Stimulated activated naive CD8-positive, alpha-beta T cell treated with anti-CD3 and anti-CD28 coated beads, Interleukin-15, Interleukin-2, amounts not matched to agents 100 U/mL and 50 U/mL, for 24 hours (primary cell): ENCODE measurements around the gene LSM3.

Source experiments
- ATAC-seq: fragments of 150-1000 bp; cut with Tn5 transposase; one replicate; pipeline ENCODE4 v1.10.0; 2021
- DNase-seq: peaks from one replicate; pipeline ENCODE4 v3.0.0; 2021

LSM3 gene

DNA sequence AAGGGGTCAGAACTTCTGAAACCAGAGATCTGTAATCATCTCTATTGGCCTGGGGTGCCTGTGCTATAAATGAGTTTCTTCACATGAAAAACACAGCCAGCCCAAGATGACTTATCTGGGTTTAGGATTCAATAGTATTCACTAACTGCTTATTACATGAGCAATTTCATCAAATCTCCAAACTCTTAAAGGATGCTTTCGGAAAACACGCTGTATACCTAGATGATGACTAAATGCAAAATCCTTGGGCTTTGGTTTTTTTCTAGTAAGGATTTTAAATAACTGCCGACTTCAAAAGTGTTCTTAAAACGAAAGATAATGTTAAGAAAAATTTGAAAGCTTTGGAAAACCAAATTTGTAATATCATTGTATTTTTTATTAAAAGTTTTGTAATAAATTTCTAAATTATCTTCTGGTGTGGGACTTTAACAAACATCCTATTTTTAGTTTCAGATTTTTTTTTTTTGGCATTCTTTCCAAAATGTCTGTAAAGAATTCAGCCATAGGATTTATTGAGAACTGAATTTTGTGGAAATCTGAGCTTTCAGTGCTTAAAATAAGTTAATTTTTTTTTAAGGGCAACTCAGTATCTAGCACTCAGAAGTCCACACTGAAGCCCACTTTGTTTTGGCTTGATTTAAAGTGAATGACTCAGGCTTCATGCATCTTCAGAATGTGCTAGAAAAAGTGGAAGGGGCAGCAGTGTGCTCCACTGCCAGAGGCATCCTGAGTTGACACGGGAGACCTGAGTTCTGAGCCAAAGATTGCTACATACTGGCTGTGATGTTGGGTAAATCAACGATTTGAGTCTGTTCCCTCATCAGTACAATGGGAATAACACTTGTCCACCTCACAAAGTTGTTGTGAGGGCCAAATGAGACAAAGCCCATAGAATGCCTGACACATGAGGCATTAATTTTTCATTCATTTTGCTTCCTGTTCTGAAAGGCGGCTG, 35.1 kb upstream of the LSM3 start:
- DNase-seq (no peak), ATAC-seq (no peak)

DNA sequence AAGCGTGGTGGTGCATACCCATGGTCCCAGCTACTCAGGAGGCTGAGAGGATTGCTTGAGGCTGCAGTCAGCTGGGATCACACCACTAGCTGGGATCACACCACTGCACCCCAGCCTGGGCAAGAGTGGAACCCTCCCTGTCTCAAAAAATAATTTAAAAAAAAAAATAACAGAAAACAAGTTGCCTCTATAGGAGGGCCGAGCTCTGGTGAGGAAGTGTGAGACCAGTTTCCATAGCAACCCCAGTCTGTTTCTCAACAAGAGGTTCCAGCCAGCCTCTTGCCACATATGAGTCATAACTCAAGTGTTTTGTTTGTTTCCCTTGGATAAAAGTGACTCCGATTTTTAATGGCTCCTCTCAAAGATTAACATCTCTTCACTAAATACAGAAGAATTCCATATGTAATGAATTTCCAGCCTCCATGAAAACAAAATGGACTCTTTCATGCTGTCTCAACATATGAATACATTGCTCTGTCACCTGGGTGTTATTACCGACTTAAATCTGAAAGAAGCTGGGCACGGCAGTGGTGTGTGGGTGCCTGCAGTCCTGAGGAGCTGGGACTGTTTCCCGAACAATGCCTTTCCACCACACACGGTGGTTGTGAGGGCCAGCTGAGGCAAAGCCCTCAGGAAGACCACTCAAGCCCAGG, 34.1 kb upstream of the LSM3 start:
- DNase-seq (peak; percentile 54), ATAC-seq (peak; percentile 85)

GRCh38 chr3:14145236-14145635, 33.4 kb upstream of the LSM3 start:
- no peak for ATAC-seq
- no peak for DNase-seq

- no peak for ATAC-seq
- DNase-seq: no peak
Observed at GRCh38 chr3:14145670-14146380, 32.8 kb upstream of the LSM3 start.

- DNase-seq (no peak), ATAC-seq (no peak)
Observed at GRCh38 chr3:14146381-14147065, 32.1 kb upstream of the LSM3 start.

- no peak for ATAC-seq
Observed at GRCh38 chr3:14147066-14147435, 31.6 kb upstream of the LSM3 start.

DNA sequence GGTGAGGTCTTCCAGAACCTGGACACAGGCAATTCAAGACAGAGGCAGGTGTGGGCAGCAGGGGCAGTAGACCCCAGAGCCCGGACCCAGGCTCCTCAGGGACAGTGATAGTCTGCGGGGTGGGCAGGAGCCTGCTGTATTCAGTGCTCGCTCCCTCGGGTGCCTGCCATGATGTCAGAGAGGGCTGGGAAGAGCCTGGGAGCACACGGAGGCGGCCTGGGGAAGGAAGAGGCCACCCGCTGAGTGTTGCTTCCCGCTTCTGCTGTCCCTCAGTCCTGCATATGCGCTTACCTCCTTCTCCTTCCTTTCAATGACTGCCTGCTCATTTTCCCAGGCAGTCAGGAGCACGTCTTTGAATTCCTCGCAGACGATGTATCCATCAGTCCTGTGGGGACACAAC, 31.0 kb upstream of the LSM3 start:
- DNase-seq (no peak), ATAC-seq (no peak)

More at GRCh38 chr3:14147066-14147435, 31.6 kb upstream of the LSM3 start:
- DNase-seq: no peak

DNA sequence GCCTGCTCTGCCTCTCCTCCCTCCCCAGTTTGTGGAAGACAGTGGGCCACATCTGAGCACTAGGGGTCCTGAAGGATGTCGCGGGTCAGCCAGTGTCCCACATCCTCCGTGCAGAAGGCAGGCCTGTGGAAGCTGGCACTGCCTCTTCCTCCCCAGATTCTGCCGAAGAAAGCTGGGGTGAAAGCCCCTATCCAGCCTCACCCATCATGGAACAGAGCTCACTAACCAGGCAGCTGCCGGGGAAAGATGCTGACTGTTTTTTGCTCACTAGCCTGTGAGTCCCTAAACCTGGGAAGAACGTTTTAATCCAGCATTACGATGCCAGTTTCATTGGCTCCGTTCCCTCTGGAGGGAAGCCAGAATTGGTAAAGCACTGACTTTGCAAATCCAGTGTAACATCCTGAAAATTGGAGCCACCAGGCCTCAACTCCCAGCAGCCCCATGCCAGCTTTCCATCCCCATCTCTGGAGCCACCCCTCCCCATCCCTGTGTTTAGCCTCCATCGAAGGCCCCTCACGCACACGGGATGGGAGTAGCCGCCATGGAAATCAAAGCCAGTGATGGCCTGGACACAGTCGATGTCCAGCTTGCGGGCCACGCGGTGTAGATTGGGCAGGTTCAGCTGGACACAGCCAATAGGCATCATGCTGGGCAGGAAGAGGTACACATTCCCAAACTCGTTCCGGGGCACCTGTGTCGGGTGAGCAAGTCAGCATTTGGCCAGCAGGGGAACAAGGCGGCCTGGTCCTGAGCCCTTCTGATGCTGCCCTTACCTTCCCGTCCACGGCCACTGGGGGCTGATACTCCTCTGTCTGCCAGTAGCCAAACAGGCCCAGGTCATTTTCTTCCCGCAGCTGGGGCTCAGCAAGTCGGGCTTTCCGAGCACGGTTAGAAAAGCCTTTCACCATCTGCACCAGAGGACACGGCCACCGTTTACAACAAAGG, 30.3 kb upstream of the LSM3 start:
- no peak for DNase-seq
- ATAC-seq: no peak

- ATAC-seq: no peak
- DNase-seq: no peak
Observed at GRCh38 chr3:14150078-14150477, 28.5 kb upstream of the LSM3 start.

GRCh38 chr3:14150491-14151230, 28.0 kb upstream of the LSM3 start:
- no peak for ATAC-seq
- no peak for DNase-seq

- ATAC-seq (no peak), DNase-seq (no peak)
Observed at GRCh38 chr3:14151471-14152083, 27.0 kb upstream of the LSM3 start.

- no peak for ATAC-seq
- no peak for DNase-seq
Observed at GRCh38 chr3:14152233-14152962, 26.2 kb upstream of the LSM3 start.

DNA sequence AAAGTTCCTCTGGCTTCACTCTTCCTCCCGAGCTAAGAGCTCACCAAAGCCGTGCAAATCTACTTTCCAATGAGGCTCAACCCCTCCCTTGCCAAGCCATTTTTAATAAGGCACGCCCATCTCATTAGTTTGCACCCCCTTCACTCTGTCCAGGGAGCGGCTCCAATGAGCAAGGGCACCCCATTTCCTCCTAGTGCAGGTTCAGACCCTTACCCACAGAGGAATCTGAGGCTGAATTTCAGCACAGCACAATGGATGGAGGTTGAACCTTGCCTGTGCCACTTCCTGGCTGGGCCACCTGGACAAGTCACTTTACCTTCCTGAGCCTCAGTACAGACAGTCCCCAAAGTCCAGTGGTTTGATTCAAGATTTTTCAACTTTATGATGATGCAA, 25.7 kb upstream of the LSM3 start:
- no peak for ATAC-seq

DNA sequence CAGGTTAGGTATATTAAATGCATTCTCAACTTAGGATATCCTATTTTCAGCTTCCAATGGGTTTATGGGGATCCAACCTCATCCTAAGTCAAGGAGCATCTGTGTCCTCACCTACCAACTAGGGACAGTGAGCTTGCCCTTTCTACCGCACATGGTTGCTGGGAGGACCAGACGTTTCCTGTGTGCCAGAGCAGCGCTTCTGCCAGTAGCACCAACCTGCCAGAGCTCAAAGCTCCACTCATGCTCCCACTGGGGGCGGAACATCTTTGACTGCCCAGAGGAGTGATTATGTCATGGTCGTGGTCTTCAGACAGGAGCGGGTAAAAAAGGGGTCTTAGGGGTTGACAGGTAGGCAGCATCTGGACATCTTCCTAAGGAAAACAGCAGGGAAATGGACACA, 25.0 kb upstream of the LSM3 start:
- DNase-seq: no peak
- no peak for ATAC-seq

More for the DNA sequence above, 25.7 kb upstream of the LSM3 start:
- DNase-seq: no peak

DNA sequence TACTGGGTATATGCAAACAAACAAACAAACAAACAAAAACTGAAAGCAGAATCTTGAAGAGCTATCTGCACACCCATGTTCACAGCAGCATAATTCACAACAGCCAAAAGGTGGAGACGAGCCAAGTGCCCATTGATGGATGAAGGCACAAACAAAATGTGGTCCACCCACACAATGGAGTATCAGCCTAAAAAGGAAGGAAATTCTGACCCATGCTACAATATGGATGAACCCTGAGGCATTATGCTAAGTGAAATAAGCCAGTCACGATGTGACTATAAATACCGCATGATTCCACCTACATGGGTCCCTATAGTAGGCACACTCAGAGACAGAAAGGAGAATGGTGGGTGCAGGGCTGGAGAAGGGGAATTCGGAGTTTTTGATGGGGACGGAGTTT, 24.3 kb upstream of the LSM3 start:
- no peak for DNase-seq
- no peak for ATAC-seq

GRCh38 chr3:14154895-14155440, 23.6 kb upstream of the LSM3 start:
- DNase-seq (no peak), ATAC-seq (no peak)

DNA sequence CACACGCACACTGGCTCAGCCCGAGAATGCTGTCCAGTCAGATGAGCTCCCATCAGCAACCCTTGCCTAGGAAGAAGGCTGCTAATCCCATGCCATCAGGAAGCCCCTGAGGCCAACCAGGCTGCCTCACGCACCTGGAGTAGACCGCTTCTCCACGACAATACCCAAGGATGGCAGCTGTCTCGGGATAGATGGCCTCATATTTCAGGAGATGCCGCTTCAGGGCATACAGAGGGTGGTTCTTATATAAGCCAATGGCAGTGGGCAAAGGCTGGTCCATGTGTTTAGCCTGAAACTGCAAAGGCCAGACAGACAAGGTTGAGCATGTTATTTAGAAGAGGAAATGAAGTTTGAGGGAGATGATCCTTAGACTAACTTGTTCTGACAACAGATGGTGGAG, 22.4 kb upstream of the LSM3 start:
- DNase-seq (no peak), ATAC-seq (no peak)

GRCh38 chr3:14156843-14157561, 21.6 kb upstream of the LSM3 start:
- ATAC-seq (no peak), DNase-seq (no peak)
